Stimulated activated CD4-positive, alpha-beta T cell treated with anti-CD3 and anti-CD28 coated beads, Interleukin-12 subunit alpha, Interleukin-12 subunit beta, amount 100 ng/mL, for 4 hours (primary cell): ENCODE data around the gene TOMM40L.
"Not testable (repeated sequence)": the region's sequence is repeated elsewhere in the genome, so short reads cannot be mapped to it uniquely, and the experiment has no call there.

Experiments
- DNase-seq: peaks from one replicate; pipeline ENCODE4 v3.0.0-alpha.2; 2020

TOMM40L gene

GRCh38 chr1:161222175-161223019 is 3.5 kb upstream of the TOMM40L start:
- no peak for DNase-seq

- DNase-seq, result no peak
Measured at GRCh38 chr1:161223805-161224694, 1.8 kb upstream of the TOMM40L start.

GRCh38 chr1:161224695-161225087 is 1.2 kb upstream of the TOMM40L start:
- not testable (repeated sequence) for DNase-seq

- DNase-seq, result no peak
Measured at GRCh38 chr1:161225178-161225533, 704 bp upstream of the TOMM40L start.

- no peak for DNase-seq
Measured at GRCh38 chr1:161226320-161226711, 456 bp downstream of the TOMM40L start.

- DNase-seq, result no peak
Measured at GRCh38 chr1:161226759-161227158, 899 bp downstream of the TOMM40L start.

GRCh38 chr1:161227196-161227871 is 1.5 kb downstream of the TOMM40L start:
- DNase-seq, result peak; percentile 88

GRCh38 chr1:161228032-161228431 is 2.2 kb downstream of the TOMM40L start:
- DNase-seq, result no peak

GRCh38 chr1:161229896-161230295 is 4.0 kb downstream of the TOMM40L start:
- no peak for DNase-seq

GRCh38 chr1:161230762-161231161 is 4.9 kb downstream of the TOMM40L start:
- no peak for DNase-seq

GRCh38 chr1:161233102-161233501 is 7.2 kb downstream of the TOMM40L start:
- no peak for DNase-seq

- no peak for DNase-seq
Measured at GRCh38 chr1:161235957-161236775, 10.3 kb downstream of the TOMM40L start.

- DNase-seq, result no peak
Measured at GRCh38 chr1:161238039-161238473, 12.2 kb downstream of the TOMM40L start, which contains the start of gene NR1I3. Gene NR1I3, minus strand, starts transcription at chr1:161238203. Its CDS starts 1,638 bp downstream, at chr1:161236565.

- no peak for DNase-seq
Measured at GRCh38 chr1:161241682-161242081, 15.8 kb downstream of the TOMM40L start.

- no peak for DNase-seq
Measured at GRCh38 chr1:161242313-161242712, 16.5 kb downstream of the TOMM40L start.

- DNase-seq, result no peak
Measured at GRCh38 chr1:161244888-161245287, 19.0 kb downstream of the TOMM40L start.

- DNase-seq, result not testable (repeated sequence)
Measured at GRCh38 chr1:161250100-161250499, 24.2 kb downstream of the TOMM40L start.

GRCh38 chr1:161250829-161251228 is 25.0 kb downstream of the TOMM40L start:
- DNase-seq, result no peak

GRCh38 chr1:161251579-161251978 is 25.7 kb downstream of the TOMM40L start:
- DNase-seq, result no peak

- DNase-seq, result not testable (repeated sequence)
Measured at GRCh38 chr1:161255302-161255701, 29.4 kb downstream of the TOMM40L start.

- not testable (repeated sequence) for DNase-seq
Measured at GRCh38 chr1:161255955-161256520, 30.2 kb downstream of the TOMM40L start.

- not testable (repeated sequence) for DNase-seq
Measured at GRCh38 chr1:161257109-161257508, 31.2 kb downstream of the TOMM40L start.
